ENCODE measurements around the gene TMPRSS12. TPM values are rescaled to one million over a fixed set of nuclear protein-coding genes. Genes with fewer than 3 reads are reported as not detected.

The TMPRSS12 gene
- total and polyA plus RNA-seq, 8 donors = 0.12 TPM; not detected in 7

DNA sequence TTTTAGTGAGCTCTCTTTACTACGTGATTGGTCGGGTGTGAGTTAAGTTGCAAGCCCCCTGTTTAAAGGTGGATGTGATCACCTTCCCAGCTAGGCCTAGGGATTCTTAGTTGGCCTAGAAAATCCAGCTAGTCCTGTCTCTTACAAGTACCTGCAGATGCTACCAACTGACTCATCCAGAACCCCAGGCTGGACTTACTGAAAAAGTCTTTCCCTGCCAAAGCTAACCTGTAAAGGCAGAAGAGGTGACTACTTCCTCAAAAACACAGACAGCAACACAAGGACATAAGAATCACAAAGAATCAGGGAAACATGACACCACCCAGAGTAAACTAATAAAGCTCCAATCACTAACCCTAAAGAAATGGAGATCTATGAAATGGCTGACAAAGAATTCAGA is 70.5 kb downstream of the TMPRSS12 start:
- Histone ChIP-seq H3K4me3 (no peak overlapping the region), H3K9me3 (no peaks in the 10 kb centered on the region), H3K27ac (no peak overlapping the region), H3K4me1 (no peaks in the 10 kb centered on the region), H3K36me3 (no peaks in the 10 kb centered on the region), H3K27me3 (no peaks in the 10 kb centered on the region)
- ATAC-seq (no peak), DNase-seq (no peak), FAIRE-seq (no peak)
- 90 to 91% methylated on average over 2 of the region's 2 CpGs for WGBS, 2 donors
- intact Hi-C loops (cut with DNase I) = no loop called here
- no peak for TF ChIP-seq CTCF (IDR thresholded peaks at IDR 0.05)

DNA sequence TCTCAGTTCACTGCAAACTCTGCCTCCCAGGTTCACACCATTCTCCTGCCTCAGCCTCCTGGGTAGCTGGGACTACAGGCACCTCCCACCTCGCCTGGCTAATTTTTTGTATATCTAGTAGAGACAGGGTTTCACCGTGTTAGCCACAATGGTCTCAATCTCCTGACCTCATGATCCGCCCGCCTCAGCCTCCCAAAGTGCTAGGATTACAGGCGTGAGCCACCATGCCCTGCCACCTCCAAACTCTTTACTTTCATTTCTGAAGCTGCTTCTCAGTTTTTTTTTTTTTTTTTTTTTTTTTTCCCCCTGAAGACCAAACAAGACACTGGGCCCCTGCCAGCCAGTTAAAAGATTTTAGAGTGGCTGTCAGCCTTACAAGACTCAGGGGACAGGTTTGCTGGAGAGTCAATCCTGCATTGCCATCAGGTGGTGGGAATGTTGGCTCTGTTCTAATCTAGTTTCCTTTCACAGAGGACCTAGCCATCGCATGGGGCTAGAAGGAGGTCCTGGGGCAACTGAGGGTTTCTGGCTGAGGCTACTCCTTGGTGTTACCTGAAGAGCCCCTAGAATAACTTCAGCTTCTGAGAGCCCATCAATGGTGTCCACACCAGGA is 72.3 kb downstream of the TMPRSS12 start:
- Histone ChIP-seq H3K27ac (no peak overlapping the region), H3K4me3 (no peak overlapping the region), H3K9me3 (no peaks in the 10 kb centered on the region), H3K27me3 (no peaks in the 10 kb centered on the region), H3K4me1 (no peaks in the 10 kb centered on the region), H3K36me3 (no peaks in the 10 kb centered on the region)
- 78 to 96% methylated on average over 6 of the region's 6 CpGs for WGBS, 2 donors
- intact Hi-C loops (cut with DNase I) = no loop called here
- no peak for TF ChIP-seq CTCF (IDR thresholded peaks at IDR 0.05)
- FAIRE-seq (no peak), ATAC-seq (no peak), DNase-seq (no peak)

DNA sequence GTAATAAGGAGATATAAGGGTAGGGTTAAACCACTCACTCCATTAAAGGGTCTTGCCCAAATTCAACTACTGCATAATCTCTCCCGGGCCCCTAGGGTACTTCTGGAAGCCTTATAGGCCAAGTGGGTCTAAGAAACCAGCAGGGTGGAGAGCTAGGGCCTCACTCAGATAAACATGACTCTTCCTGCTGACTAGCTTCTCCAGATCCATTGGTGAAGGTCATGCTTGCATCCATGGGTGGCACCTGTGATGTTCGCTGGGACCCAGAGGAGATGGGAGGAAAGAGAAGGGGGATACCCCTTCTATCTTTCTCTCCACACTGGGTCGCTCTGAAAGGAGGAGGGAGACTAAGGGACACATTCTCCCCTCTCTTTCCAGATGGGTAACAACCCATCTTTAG is 73.6 kb downstream of the TMPRSS12 start:
- Histone ChIP-seq H3K36me3 (no peaks in the 10 kb centered on the region), H3K27ac (no peak overlapping the region), H3K4me3 (no peak overlapping the region), H3K9me3 (no peaks in the 10 kb centered on the region), H3K4me1 (no peaks in the 10 kb centered on the region), H3K27me3 (no peaks in the 10 kb centered on the region)
- ATAC-seq = no peak
- WGBS, 2 donors = 73 to 87% methylated on average over 3 of the region's 3 CpGs
- no peak for DNase-seq
- intact Hi-C loops (cut with DNase I) = no loop called here
- no peak for FAIRE-seq
- TF ChIP-seq CTCF (IDR thresholded peaks at IDR 0.05) = no peak

DNA sequence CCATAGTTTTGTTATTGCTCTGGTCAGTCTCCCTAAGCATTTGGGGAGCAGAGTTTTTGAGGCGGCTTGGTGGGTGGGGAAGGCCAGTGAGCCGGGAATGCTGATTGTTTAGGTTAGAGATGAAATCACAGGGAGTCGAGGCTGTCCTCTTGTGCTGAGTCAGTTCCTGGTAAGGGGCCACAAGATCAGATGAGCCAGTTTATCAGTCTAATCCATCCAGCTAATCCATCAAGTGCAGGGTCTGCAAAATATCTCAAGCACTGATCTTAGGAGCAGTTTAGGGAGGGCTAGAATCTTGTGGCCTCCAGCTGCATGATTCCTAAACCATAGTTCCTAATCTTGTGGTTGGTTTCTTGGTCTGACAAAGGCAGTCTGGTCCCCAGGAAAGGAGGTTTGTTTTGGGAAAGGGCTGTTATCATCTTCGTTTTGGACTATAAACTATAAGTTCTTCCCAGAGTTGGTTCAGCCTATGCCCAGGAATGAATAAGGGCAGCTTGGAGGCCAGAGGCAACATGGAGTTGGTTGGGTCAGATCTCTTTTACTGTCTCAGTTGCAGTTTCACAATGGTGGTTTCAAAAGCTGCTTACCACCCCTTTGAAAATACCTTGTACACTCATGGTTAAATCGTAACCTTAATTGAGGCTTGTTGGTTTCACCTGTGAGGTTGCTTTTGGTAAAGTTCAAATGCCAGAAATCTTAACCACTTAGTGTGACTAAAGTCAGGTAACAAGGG is 76.0 kb downstream of the TMPRSS12 start:
- no peak for ATAC-seq
- intact Hi-C loops (cut with DNase I) = no loop called here

More for the DNA sequence above, 76.0 kb downstream of the TMPRSS12 start:
- H3K9me3 ChIP-seq = no peaks in the 10 kb centered on the region
- WGBS, 2 donors = 86 to 87% methylated on average over 5 of the region's 5 CpGs
- no peak for FAIRE-seq
- no peak overlapping the region for H3K27ac ChIP-seq
- H3K27me3 ChIP-seq = no peaks in the 10 kb centered on the region
- H3K36me3 ChIP-seq = no peaks in the 10 kb centered on the region
- peaks cover 1 to 11% (median 7%) of the 10 kb centered on the region in 3 donors for H3K4me1 ChIP-seq
- DNase-seq = no peak
- TF ChIP-seq CTCF (IDR thresholded peaks at IDR 0.05) = no peak
- no peak overlapping the region for H3K4me3 ChIP-seq

Measured in pancreas (tissue), 10 donors.